Neural cell (in vitro differentiated cells): Measurements from ENCODE around the gene SETD2. TPM values are rescaled to one million over a fixed set of nuclear protein-coding genes. Genes with fewer than 3 reads are reported as not detected.

Source experiments
- H2AFZ ChIP-seq: fragments of 200-600, 300-800 bp; sonication (generic), shearing (Covaris generic); 2 replicates; pipeline ENCODE4 v1.6.0; 2014; ENCODE audit warnings: low read depth, mild to moderate bottlenecking, antibody characterized with exemption, low read length, moderate library complexity
- H3F3A ChIP-seq: fragments of 200-600 bp; shearing (Covaris generic); 2 replicates; pipeline ENCODE4 v1.6.1; 2016; ENCODE audit warnings: mild to moderate bottlenecking, moderate library complexity, mixed read lengths, antibody characterized with exemption, low read length; ENCODE audit not compliant: insufficient read depth, poor library complexity, severe bottlenecking
- H3K27ac ChIP-seq: fragments of 200-600, 300-800 bp; sonication (generic), shearing (Covaris generic); 2 replicates; pipeline ENCODE4 v1.5.1; 2014; ENCODE audit warnings: mild to moderate bottlenecking, low read length, moderate library complexity
- H3K27me3 ChIP-seq: fragments of 300-800, 200-600 bp; sonication (generic), shearing (Covaris generic); 2 replicates; pipeline ENCODE4 v1.6.0; 2014; ENCODE audit warnings: mild to moderate bottlenecking, low read depth, low read length, moderate library complexity; ENCODE audit not compliant: insufficient read depth
- H3K36me3 ChIP-seq: fragments of 300-800, 200-600 bp; sonication (generic), shearing (Covaris generic); 2 replicates; pipeline ENCODE4 v1.5.1; 2014; ENCODE audit warnings: mild to moderate bottlenecking, antibody characterized with exemption, low read length, moderate library complexity; ENCODE audit not compliant: insufficient read depth
- H3K4me2 ChIP-seq: fragments of 300-800, 200-600 bp; sonication (generic), shearing (Covaris generic); 2 replicates; pipeline ENCODE4 v1.6.0; 2014; ENCODE audit warnings: mild to moderate bottlenecking, low read length
- H3K4me3 ChIP-seq: fragments of 300-800, 200-600 bp; sonication (generic), shearing (Covaris generic); 2 replicates; pipeline ENCODE4 v1.5.1; 2014; ENCODE audit warnings: mild to moderate bottlenecking, low read length, moderate library complexity
- H3K79me2 ChIP-seq: fragments of 200-600 bp; shearing (Covaris generic); replicated peaks from 2 replicates; pipeline ENCODE4 v1.6.0; 2014; ENCODE audit warnings: mild to moderate bottlenecking, low read length, moderate library complexity; ENCODE audit not compliant: insufficient read depth
- H3K9ac ChIP-seq: fragments of 300-800, 200-600 bp; sonication (generic), shearing (Covaris generic); 2 replicates; pipeline ENCODE4 v1.6.1; 2016; ENCODE audit warnings: mild to moderate bottlenecking, low read length, mixed read lengths
- H3K9me2 ChIP-seq: fragments of 200-600 bp; shearing (Covaris generic); 2 replicates; pipeline ENCODE4 v1.6.1; 2016; ENCODE audit warnings: mild to moderate bottlenecking, low read length, mixed read lengths; ENCODE audit not compliant: insufficient read depth
- H3K9me3 ChIP-seq: fragments of 200-600, 300-800 bp; sonication (generic), shearing (Covaris generic); 2 replicates; pipeline ENCODE4 v1.6.1; 2016; ENCODE audit warnings: mild to moderate bottlenecking, mixed run types, low read length, moderate library complexity, mixed read lengths
- H4K20me1 ChIP-seq: fragments of 200-600 bp; shearing (Covaris generic); 2 replicates; pipeline ENCODE4 v1.6.1; 2016; ENCODE audit warnings: mild to moderate bottlenecking, mixed run types; ENCODE audit not compliant: insufficient read depth
- CTCF ChIP-seq: fragments of 450-650 bp; IDR thresholded peaks from 2 replicates; pipeline ENCODE4 v1.5.1; 2014; ENCODE audit warnings: antibody characterized with exemption, mild to moderate bottlenecking, moderate library complexity; ENCODE audit not compliant: poor library complexity, severe bottlenecking
- EP300 ChIP-seq: fragments of 450-650 bp; conservative IDR thresholded peaks from 2 replicates; pipeline ENCODE4 v1.6.1; 2014; ENCODE audit warnings: antibody characterized with exemption, mild to moderate bottlenecking, moderate library complexity; ENCODE audit not compliant: poor library complexity, severe bottlenecking
- EZH2 ChIP-seq: fragments of 200-600, 300-800 bp; shearing (Covaris generic), sonication (generic); IDR thresholded peaks from 2 replicates; pipeline ENCODE4 v1.6.1; 2014; ENCODE audit warnings: antibody characterized with exemption, low read length, borderline replicate concordance, mild to moderate bottlenecking; ENCODE audit not compliant: insufficient read depth, poor library complexity, severe bottlenecking
- POLR2AphosphoS5 ChIP-seq: IDR thresholded peaks from 2 replicates; pipeline ENCODE4 v1.6.1; 2012
- RAD21 ChIP-seq: fragments of 450-650 bp; conservative IDR thresholded peaks from 2 replicates; pipeline ENCODE4 v1.6.1; 2014; ENCODE audit warnings: antibody characterized with exemption, mild to moderate bottlenecking, moderate library complexity
- SMC3 ChIP-seq: fragments of 450-650 bp; conservative IDR thresholded peaks from 2 replicates; pipeline ENCODE4 v1.6.1; 2014; ENCODE audit warnings: antibody characterized with exemption, mild to moderate bottlenecking, moderate library complexity; ENCODE audit not compliant: poor library complexity
- TAF1 ChIP-seq: IDR thresholded peaks from 2 replicates; pipeline ENCODE4 v1.6.1; 2012; ENCODE audit warnings: low read depth
- polyA plus RNA-seq: library from polyadenylated mRNA; depleted of rRNA; stranded (reverse); fragments of >200 nt; gene quantifications from 2 replicates; pipeline ENCODE4 v1.2.3, GENCODE V29; 2014

SETD2 gene
- polyA plus RNA-seq, 1 donor from 2014 or later = 18.4 TPM

GRCh38 chr3:46971742-46972141 lies 192.2 kb downstream of the SETD2 start:
- Histone ChIP-seq H3K4me3 (no peak overlapping the region), H3K27ac (no peak overlapping the region), H4K20me1 (peaks cover 3% of the 10 kb centered on the region), H3K27me3 (no peaks in the 10 kb centered on the region), H2AFZ (no peak overlapping the region), H3K79me2 (peaks cover 86% of the 10 kb centered on the region), H3F3A (no peaks in the 10 kb centered on the region), H3K4me2 (no peak overlapping the region), H3K36me3 (no peaks in the 10 kb centered on the region), H3K9me2 (no peaks in the 10 kb centered on the region), H3K9ac (no peak overlapping the region), H3K9me3 (no peaks in the 10 kb centered on the region)
- TF ChIP-seq RAD21 = no peak
- no peak for TF ChIP-seq EZH2

- Histone ChIP-seq H3K36me3 (no peaks in the 10 kb centered on the region), H4K20me1 (peaks cover 3% of the 10 kb centered on the region), H3K4me3 (no peak overlapping the region), H3K27ac (no peak overlapping the region), H3K27me3 (no peaks in the 10 kb centered on the region), H3K9me2 (no peaks in the 10 kb centered on the region), H2AFZ (no peak overlapping the region), H3K9ac (no peak overlapping the region), H3K9me3 (no peaks in the 10 kb centered on the region), H3K4me2 (no peak overlapping the region), H3F3A (no peaks in the 10 kb centered on the region), H3K79me2 (peaks cover 87% of the 10 kb centered on the region)
- TF ChIP-seq POLR2AphosphoS5 (no peak), EP300 (no peak)
Observed at GRCh38 chr3:46971151-46971550, 192.8 kb downstream of the SETD2 start.

GRCh38 chr3:46970391-46971091 lies 193.4 kb downstream of the SETD2 start:
- no peak for TF ChIP-seq CTCF
- TF ChIP-seq EP300 = no peak
- H4K20me1 ChIP-seq = peaks cover 3% of the 10 kb centered on the region

GRCh38 chr3:46968783-46969428 lies 195.0 kb downstream of the SETD2 start:
- no peaks in the 10 kb centered on the region for H3K9me2 ChIP-seq
- H4K20me1 ChIP-seq = no peaks in the 10 kb centered on the region
- no peak overlapping the region for H3K27ac ChIP-seq
- no peak overlapping the region for H3K4me2 ChIP-seq
- no peaks in the 10 kb centered on the region for H3K36me3 ChIP-seq
- peaks cover 70% of the 10 kb centered on the region for H3K79me2 ChIP-seq
- H2AFZ ChIP-seq = no peak overlapping the region
- no peaks in the 10 kb centered on the region for H3K27me3 ChIP-seq
- no peak overlapping the region for H3K4me3 ChIP-seq
- no peaks in the 10 kb centered on the region for H3F3A ChIP-seq
- no peak overlapping the region for H3K9ac ChIP-seq
- TF ChIP-seq POLR2AphosphoS5 (no peak), RAD21 (no peak), EP300 (no peak), SMC3 (no peak), CTCF (no peak), EZH2 (no peak), TAF1 (no peak)
- no peaks in the 10 kb centered on the region for H3K9me3 ChIP-seq

More at GRCh38 chr3:46970391-46971091, 193.4 kb downstream of the SETD2 start:
- H3K9ac ChIP-seq = no peak overlapping the region
- no peaks in the 10 kb centered on the region for H3K27me3 ChIP-seq
- H2AFZ ChIP-seq = no peak overlapping the region
- H3K9me3 ChIP-seq = no peaks in the 10 kb centered on the region
- no peaks in the 10 kb centered on the region for H3K36me3 ChIP-seq
- H3K9me2 ChIP-seq = no peaks in the 10 kb centered on the region
- no peaks in the 10 kb centered on the region for H3F3A ChIP-seq
- H3K4me3 ChIP-seq = no peak overlapping the region
- no peak overlapping the region for H3K4me2 ChIP-seq
- peaks cover 85% of the 10 kb centered on the region for H3K79me2 ChIP-seq
- H3K27ac ChIP-seq = no peak overlapping the region
